ENCODE measurements around the gene MYBPC1.

MYBPC1 gene

GRCh38 chr12:101648195-101648594 is 53.4 kb downstream of the MYBPC1 start:
- TF ChIP-seq CTCF (IDR thresholded peaks at IDR 0.05): no peak

- no peak for TF ChIP-seq CTCF (IDR thresholded peaks at IDR 0.05)
These were observed 55.8 kb downstream of the MYBPC1 start for GRCh38 chr12:101650346-101651117.

DNA sequence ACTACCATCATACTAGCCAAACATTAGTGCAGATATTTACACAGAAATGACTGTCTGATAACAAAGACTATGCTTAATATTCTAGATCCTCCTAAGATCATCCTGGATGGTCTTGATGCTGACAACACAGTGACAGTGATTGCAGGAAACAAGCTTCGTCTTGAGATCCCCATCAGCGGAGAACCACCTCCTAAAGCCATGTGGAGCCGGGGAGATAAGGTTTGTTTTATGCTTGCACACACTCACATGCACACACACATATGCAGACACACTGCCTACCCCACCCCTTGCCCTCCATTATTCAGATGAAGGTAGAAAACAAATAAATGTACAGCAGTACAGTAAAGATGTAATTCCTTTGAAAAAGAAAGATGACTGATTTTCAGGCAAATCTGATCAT is 58.3 kb downstream of the MYBPC1 start:
- no peak for TF ChIP-seq CTCF (IDR thresholded peaks at IDR 0.05)

DNA sequence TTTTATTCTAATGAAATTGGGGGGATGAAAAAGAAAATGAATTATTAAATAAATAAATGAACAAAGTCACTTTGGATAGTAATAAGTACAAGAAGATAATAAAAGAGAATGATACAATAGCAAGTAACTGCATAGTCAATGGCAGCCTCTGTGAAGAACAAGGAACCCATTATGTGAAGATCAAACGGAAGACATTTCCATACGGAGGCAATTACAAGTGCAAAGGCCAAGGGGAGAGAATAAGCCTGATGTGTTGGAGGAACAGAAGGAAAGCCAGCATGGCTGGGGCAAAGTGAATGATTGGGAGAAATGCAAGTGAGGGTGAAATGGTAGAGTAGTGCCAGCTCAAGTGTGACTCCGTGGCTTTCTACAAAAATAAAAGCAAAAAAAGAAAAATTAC is 58.7 kb downstream of the MYBPC1 start:
- no peak for TF ChIP-seq CTCF (IDR thresholded peaks at IDR 0.05)

DNA sequence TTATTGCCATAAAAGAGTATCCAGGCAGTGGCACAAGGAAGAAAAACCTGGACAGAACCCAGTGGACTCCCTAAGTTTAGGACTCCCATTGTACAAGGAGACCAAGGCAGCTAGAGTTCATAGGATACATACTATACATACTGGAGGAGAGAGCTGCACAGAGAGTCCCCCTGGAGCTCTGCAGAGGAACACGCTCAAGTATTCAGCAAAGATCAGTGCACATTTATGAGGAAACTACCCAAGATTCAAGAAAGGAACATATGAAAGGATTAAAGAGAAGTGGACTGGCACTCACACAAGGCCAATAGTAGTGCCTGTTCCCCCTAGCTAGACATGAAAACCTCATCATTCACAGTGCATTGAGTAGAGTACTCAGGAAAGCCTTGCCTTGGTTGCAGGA is 59.7 kb downstream of the MYBPC1 start:
- TF ChIP-seq CTCF (IDR thresholded peaks at IDR 0.05): no peak

DNA sequence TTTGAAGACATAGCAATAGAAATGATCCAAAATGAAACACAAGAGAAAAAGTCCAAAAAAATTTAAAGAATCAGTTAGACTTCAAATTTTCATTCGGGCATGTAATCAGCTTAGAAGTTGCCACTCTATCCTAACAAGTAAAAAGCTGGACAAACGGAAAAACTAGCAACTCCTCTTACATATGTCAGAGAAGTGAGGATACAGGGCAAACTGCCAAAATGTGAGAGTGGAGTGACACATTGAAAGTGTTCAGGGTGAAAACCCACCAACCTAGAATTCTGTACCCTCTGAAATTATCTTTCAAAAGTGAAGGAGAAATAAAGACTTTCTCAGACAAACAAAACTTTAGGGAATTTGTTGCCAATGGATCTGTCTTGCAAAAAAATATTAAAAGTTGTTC is 60.6 kb downstream of the MYBPC1 start:
- no peak for TF ChIP-seq CTCF (IDR thresholded peaks at IDR 0.05)

GRCh38 chr12:101663298-101663697 is 68.5 kb downstream of the MYBPC1 start:
- no peak for TF ChIP-seq CTCF (IDR thresholded peaks at IDR 0.05)

- no peak for TF ChIP-seq CTCF (IDR thresholded peaks at IDR 0.05)
These were observed 70.2 kb downstream of the MYBPC1 start for GRCh38 chr12:101664992-101665391.

Data from LNCAP (cell line).